Epithelial cell of prostate (primary cell): ENCODE results near the gene ZSCAN5C.
"Not testable (repeated sequence)": the region's sequence is repeated elsewhere in the genome, so short reads cannot be mapped to it uniquely, and the experiment has no call there.

ENCODE experiments used
- DNase-seq: peaks from one replicate; pipeline ENCODE4 v3.0.0-alpha.2; 2011; ENCODE audit warnings: low read depth, low spot score
- H3K27ac ChIP-seq: fragments of 450-650 bp; 2 replicates; pipeline ENCODE4 v1.5.1; 2017; ENCODE audit warnings: mild to moderate bottlenecking

Gene ZSCAN5C

GRCh38 chr19:56191115-56191514 is 11.0 kb upstream of the ZSCAN5C start:
- no peak for DNase-seq
- H3K27ac ChIP-seq: no peak overlapping the region

GRCh38 chr19:56191711-56192110 is 10.4 kb upstream of the ZSCAN5C start:
- no peak overlapping the region for H3K27ac ChIP-seq
- no peak for DNase-seq

- no peak overlapping the region for H3K27ac ChIP-seq
- DNase-seq: no peak
These were observed 8.0 kb upstream of the ZSCAN5C start for GRCh38 chr19:56193981-56194640.

GRCh38 chr19:56197646-56198045 is 4.4 kb upstream of the ZSCAN5C start, which contains the start of gene ZSCAN5B:
Gene ZSCAN5B (minus strand): TSS chr19:56197783. CDS start chr19:56193052, 4,731 bp downstream.
- DNase-seq, H3K27ac ChIP-seq: not testable (repeated sequence)

GRCh38 chr19:56199687-56200086 is 2.4 kb upstream of the ZSCAN5C start:
- no peak for DNase-seq
- no peak overlapping the region for H3K27ac ChIP-seq

GRCh38 chr19:56207581-56207980 is 5.5 kb downstream of the ZSCAN5C start:
- not testable (repeated sequence) for DNase-seq, H3K27ac ChIP-seq

GRCh38 chr19:56209091-56209490 is 7.0 kb downstream of the ZSCAN5C start:
- DNase-seq: no peak
- H3K27ac ChIP-seq: no peak overlapping the region

- H3K27ac ChIP-seq, DNase-seq: not testable (repeated sequence)
These were observed 8.0 kb downstream of the ZSCAN5C start for GRCh38 chr19:56210036-56210435.

GRCh38 chr19:56211718-56212117 is 9.6 kb downstream of the ZSCAN5C start:
- H3K27ac ChIP-seq: no peak overlapping the region
- no peak for DNase-seq

- DNase-seq: peak; percentile 53
- peak overlapping the region; percentile 59 for H3K27ac ChIP-seq
These were observed 15.2 kb downstream of the ZSCAN5C start for GRCh38 chr19:56217039-56217949.

- no peak overlapping the region for H3K27ac ChIP-seq
- DNase-seq: no peak
These were observed 16.9 kb downstream of the ZSCAN5C start for GRCh38 chr19:56218961-56219360.

- not testable (repeated sequence) for H3K27ac ChIP-seq, DNase-seq
These were observed 19.4 kb downstream of the ZSCAN5C start for GRCh38 chr19:56221442-56221841.

GRCh38 chr19:56221851-56222250 is 19.8 kb downstream of the ZSCAN5C start:
- no peak overlapping the region for H3K27ac ChIP-seq
- no peak for DNase-seq

GRCh38 chr19:56222901-56223300 is 20.8 kb downstream of the ZSCAN5C start:
- H3K27ac ChIP-seq: no peak overlapping the region
- DNase-seq: no peak

- DNase-seq: no peak
- H3K27ac ChIP-seq: no peak overlapping the region
These were observed 21.4 kb downstream of the ZSCAN5C start for GRCh38 chr19:56223481-56223880.

- no peak for DNase-seq
- no peak overlapping the region for H3K27ac ChIP-seq
These were observed 43.2 kb downstream of the ZSCAN5C start for GRCh38 chr19:56245121-56245740.

- H3K27ac ChIP-seq, DNase-seq: not testable (repeated sequence)
These were observed 43.7 kb downstream of the ZSCAN5C start for GRCh38 chr19:56245764-56246163.

- DNase-seq, H3K27ac ChIP-seq: not testable (repeated sequence)
These were observed 46.8 kb downstream of the ZSCAN5C start for GRCh38 chr19:56248736-56249338.

- H3K27ac ChIP-seq: no peak overlapping the region
- no peak for DNase-seq
These were observed 50.8 kb downstream of the ZSCAN5C start for GRCh38 chr19:56252699-56253422.

GRCh38 chr19:56253737-56254136 is 51.7 kb downstream of the ZSCAN5C start:
- no peak for DNase-seq
- no peak overlapping the region for H3K27ac ChIP-seq
